G401 (cell line): ENCODE data around the gene CCDC30. TPM values are rescaled to one million over a fixed set of nuclear protein-coding genes. Genes with fewer than 3 reads are reported as not detected.
"Not testable (repeated sequence)": the region's sequence is repeated elsewhere in the genome, so short reads cannot be mapped to it uniquely, and the experiment has no call there.

Experiments used
- DNase-seq: peaks from one replicate; pipeline ENCODE4 v3.0.0-alpha.2; 2015; ENCODE audit warnings: low spot score
- in situ Hi-C: cut with HindIII; loops from 2 replicates; pipeline ENCODE4 v1.10.0; 2016; ENCODE audit warnings: low sequenced_read_pairs, mixed read lengths
- total RNA-seq: library from RNA; depleted of rRNA; stranded (reverse); fragments of >200 nt; shearing (Covaris generic); gene quantifications from 2 replicates; pipeline ENCODE4 v1.2.3, GENCODE V29; 2014

CCDC30 gene
- total RNA-seq, 1 experiment from 2014 or later: 3.4 TPM

DNA sequence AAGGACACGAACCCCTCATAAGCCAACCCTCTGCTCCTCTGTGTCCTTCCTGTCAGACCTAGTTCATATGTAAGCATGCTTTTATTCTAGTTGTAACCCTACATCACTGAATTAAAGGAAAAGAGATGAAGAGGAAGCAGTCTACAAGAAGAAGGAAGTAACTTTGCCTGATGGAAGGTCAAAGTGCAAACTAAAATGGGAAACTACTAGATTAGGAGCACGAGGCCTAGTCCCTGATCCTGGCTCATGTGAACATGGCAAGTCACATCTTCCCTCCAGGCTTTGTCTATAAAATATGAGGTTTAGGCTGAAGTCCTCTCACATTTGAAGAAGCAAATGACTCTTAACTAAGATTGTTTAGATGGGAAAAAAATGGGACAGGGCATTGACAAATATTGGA lies 20.4 kb upstream of the CCDC30 start:
- DNase-seq: no peak
- in situ Hi-C loops: no loop called here

- no peak for DNase-seq
- in situ Hi-C loops: no loop called here
Observed at GRCh38 chr1:42449256-42449655, 13.8 kb upstream of the CCDC30 start.

DNA sequence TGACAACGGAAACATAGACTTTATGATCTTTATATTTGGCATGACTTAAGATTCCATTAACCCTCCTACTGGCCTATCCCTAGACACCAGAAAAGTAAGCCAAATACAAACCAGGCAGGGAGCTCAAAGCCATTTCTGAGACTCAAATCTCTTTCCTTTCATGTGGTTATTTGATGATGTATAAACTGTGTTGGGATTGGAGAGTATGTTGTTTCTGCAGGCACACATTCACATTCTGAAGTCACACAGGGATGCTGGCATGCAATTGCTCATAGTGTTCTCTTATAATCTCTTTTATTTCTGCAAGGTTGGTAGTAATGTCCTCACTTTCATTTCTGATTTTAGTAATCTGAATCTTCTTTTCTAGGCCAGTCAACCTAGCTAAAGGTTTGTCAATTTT lies 13.0 kb upstream of the CCDC30 start:
- in situ Hi-C loops: no loop called here

DNA sequence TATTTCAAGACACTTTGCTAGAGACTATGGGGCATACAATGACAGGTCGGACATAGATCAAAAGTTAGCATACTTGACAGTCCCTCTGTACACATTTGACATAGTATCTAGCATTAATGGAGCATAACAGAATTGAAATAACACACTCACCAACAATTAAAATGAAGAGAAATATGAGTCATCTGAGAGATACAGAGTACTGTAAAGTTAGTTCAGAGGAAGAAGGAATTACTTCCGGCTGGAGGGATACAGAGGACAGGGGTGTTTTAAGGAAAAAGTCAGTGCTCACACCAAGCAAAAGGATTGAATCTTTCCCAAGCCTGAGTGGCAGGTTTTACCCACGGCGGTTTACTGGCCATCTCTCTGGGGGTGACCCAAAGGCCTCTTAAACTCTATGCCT lies 9.7 kb upstream of the CCDC30 start:
- DNase-seq: no peak
- in situ Hi-C loops: no loop called here

More for the DNA sequence above, 13.0 kb upstream of the CCDC30 start:
- DNase-seq: no peak

DNA sequence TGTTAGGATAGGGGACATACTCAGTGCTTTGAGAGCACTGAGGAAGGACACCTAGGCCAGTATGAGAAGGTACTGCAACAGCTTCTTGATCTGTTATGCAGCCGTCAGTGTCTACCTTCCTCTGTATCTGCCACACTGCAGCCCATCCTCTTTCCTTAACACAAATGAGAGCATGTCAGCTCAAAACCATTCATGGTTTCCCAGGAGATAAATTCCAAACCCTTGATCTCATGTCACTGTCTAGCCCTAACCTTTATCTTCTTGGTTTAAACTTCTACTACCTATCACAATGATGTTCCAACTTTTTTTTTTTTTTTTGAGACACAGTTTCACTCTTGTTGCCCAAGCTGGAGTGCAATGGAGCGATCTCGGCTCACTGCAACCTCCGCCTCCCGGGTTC lies 8.7 kb upstream of the CCDC30 start:
- in situ Hi-C loops: no loop called here

GRCh38 chr1:42456010-42456753 lies 6.9 kb upstream of the CCDC30 start, which contains the start of the genes PPCS and ZMYND12:
PPCS (plus strand) TSS chr1:42456543; CDS start chr1:42456566, 23 bp downstream.
ZMYND12 (minus strand) TSS chr1:42456022; CDS start chr1:42455997, 25 bp downstream.
- in situ Hi-C loops: no loop called here
- peak; percentile 86 for DNase-seq

More for the DNA sequence above, 8.7 kb upstream of the CCDC30 start:
- DNase-seq: no peak

DNA sequence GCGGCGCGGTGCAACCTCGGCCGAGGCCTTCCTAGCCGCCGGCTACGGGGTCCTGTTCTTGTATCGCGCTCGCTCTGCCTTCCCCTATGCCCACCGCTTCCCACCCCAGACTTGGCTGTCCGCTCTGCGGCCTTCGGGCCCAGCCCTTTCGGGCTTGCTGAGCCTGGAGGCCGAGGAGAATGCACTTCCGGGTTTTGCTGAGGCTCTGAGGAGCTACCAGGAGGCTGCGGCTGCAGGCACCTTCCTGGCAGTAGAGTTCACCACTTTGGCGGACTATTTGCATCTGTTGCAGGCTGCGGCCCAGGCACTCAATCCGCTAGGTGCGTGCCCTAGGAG lies 6.4 kb upstream of the CCDC30 start:
- in situ Hi-C loops: no loop called here
- peak; percentile 47 for DNase-seq

DNA sequence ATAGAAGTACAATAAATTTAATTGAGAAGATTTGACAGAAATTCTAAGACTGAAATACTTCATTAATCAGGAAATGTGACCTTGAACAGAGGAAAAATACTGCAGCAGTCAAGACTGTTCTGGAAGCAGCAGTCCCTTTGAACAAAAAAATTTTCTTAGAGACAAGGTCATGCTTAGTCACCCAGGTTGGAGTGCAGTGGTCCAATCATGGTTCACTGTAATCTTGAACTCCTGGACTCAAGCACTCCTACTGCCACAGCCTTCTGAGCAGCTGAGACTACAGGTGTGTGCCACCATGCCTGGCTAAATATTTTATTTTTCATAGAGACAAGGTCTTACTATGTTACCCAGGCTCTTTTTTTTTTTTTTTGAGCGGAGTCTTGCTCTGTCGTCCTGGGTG lies 1.9 kb upstream of the CCDC30 start:
- DNase-seq: no peak
- in situ Hi-C loops: no loop called here

- in situ Hi-C loops: no loop called here
- no peak for DNase-seq
Observed at GRCh38 chr1:42463921-42464320, 835 bp downstream of the CCDC30 start.

- no peak for DNase-seq
- in situ Hi-C loops: no loop called here
Observed at GRCh38 chr1:42466030-42466429, 2.9 kb downstream of the CCDC30 start.

DNA sequence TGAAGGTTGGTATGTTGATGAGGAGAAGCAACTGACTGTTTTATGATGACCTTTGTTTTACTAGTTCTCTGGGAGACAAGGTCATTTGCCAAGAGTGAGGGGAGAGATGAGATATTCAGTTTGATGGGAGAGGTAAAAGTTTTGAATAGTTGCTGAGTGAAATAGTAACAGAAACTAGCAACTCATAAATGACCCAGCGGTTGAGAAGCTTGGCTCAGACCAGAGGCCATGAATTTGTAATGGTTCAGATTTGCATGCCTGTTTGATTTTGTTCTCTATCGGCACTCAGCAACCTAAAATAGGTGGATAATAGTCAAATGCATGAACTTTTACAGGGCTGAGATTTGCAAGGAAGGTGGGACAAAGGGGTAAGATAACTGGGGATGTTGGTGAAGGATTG lies 6.6 kb downstream of the CCDC30 start:
- DNase-seq: no peak
- in situ Hi-C loops: no loop called here

DNA sequence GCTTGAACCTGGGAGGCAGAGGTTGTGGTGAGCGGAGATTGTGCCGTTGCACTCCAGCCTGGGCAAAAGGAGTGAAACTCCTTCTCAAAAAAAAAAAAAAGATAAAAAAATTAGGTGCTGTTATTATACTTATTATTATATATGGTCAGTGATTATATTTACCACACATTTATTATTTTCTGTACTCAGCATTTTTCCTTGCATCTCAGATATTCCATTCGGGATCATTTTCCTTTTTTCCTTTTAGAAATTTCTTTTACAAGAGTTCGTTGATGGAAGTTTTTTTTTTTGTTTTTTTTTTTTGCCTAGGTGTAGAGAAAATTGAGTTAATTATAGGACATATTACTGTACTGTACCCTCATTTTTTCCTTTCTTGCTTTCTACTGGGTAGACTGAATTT lies 13.5 kb downstream of the CCDC30 start:
- DNase-seq: no peak
- in situ Hi-C loops: no loop called here

GRCh38 chr1:42477354-42477753 lies 14.3 kb downstream of the CCDC30 start:
- in situ Hi-C loops, DNase-seq: not testable (repeated sequence)

DNA sequence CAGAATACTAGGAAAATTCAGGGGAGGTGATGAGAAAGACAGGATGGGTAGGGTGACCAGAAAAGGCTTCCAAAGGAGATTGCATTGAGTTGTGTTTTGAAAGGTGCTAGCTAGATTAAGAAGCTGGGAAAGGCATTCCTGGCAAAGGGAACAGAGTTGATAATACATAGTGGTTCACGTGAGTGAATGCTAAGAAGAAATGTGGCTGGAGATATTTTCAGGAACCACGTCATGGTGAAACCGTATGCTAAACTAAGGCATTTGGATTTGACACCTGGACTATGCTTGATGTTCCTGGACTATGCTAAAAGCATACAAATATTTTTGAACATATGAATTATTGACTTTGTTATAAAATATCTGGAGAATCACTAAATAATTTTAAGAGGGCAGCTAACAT lies 14.7 kb downstream of the CCDC30 start:
- in situ Hi-C loops: no loop called here
- no peak for DNase-seq

- in situ Hi-C loops: no loop called here
- no peak for DNase-seq
Observed at GRCh38 chr1:42479621-42480020, 16.5 kb downstream of the CCDC30 start.

DNA sequence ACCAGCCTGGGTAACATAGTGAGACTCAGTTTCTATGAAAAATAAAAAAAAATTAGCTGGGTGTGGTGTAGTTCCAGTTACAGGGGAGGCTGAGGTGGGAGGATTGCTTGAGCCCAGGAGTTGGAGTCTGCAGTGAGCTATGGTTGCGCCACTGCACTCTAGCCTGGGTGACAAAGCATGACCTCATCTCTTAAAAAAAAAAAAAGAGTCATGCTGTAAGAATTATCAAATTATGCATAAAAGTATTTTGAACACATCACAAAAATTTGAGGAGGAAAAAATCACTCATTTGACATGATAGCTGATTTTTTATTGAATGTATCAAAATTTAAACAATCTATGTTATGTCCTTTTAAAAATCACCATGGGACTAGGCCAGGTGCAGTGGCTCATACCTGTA lies 17.8 kb downstream of the CCDC30 start:
- in situ Hi-C loops: no loop called here
- DNase-seq: no peak

DNA sequence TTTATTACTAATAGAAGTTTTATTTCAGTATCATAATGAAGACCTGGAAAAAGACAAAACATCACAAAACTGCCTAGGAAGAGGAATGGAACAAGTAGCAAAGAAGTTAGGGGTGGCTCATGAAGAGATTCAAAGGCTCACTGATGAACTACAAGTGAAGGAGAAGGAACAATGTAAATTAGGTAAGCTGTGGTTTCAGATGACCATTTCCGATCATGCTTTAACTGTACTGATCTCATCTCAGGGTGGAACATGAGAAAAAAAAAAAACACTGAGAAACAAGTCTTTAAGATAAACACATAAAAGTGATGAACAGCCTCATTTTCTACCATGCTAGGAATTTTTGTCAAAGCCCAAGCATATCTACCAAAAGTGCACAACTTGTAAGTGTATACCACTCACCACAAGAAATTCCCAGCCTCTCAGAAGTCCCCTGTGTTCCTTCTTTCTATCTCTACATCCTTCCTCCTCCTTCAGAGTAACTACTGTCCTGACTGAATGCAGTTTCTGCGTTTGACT lies 19.6 kb downstream of the CCDC30 start:
- no peak for DNase-seq
- in situ Hi-C loops: no loop called here

DNA sequence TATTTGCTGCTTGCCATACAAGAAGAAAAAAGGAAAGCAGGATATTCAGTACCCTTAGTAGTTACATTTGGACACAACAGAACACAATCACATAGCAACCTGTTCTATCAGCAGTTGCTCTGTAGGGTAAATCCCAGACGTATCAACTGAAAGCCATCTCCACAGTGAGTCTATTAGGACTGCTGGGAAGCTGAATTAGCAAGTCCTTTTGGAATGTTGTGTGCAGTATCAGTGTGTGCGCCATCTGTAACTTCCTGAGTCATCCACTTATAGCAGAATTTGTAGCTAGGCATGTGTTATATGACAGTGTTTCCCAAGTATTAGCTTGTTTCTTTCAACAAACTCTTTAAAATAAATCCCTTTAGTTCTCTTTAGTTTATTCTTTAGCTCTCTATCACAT lies 21.3 kb downstream of the CCDC30 start:
- in situ Hi-C loops: no loop called here
- no peak for DNase-seq

DNA sequence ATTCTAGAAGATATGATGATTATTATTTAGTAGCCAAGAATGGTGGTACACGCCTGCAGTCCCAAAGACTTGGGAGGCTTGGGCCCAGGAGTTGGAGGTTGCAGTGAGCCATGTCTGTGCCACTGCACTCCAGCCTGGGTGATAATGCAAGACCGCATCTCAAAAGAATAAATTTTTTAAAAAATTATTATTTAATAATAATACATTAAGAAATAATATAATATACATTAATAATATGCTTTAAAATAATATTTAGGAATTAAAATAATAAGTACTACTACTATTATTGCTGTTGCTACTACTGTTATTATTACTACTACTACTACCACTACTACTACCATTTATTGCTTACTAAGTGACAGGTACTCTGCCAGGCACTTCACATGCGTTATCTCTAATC lies 27.2 kb downstream of the CCDC30 start:
- in situ Hi-C loops: no loop called here

GRCh38 chr1:42502031-42502430 lies 38.9 kb downstream of the CCDC30 start:
- in situ Hi-C loops, DNase-seq: not testable (repeated sequence)

More for the DNA sequence above, 27.2 kb downstream of the CCDC30 start:
- DNase-seq: no peak

GRCh38 chr1:42504535-42505128 lies 41.5 kb downstream of the CCDC30 start:
- DNase-seq: no peak
- in situ Hi-C loops: no loop called here
